PC-9 (cell line): ENCODE data around the gene TDRD9.

Experiments
- CTCF ChIP-seq: fragments of 200-600 bp; sonication (generic); conservative IDR thresholded peaks from 2 replicates; pipeline ENCODE4 v1.6.1; 2017; ENCODE audit warnings: mixed run types, antibody characterized with exemption, mild to moderate bottlenecking, moderate library complexity
- EZH2 ChIP-seq: fragments of 200-600 bp; sonication (generic); IDR thresholded peaks from 2 replicates; pipeline ENCODE4 v1.8.0; 2017; ENCODE audit warnings: antibody characterized with exemption, low read depth

GRCh38 chr14:104030958-104031357, 102.7 kb downstream of the TDRD9 start:
- TF ChIP-seq CTCF (no peak), EZH2 (no peak)
